Calu3 (cell line): ENCODE measurements around the gene UBE2G2. TPM values are rescaled to one million over a fixed set of nuclear protein-coding genes. Genes with fewer than 3 reads are reported as not detected.

Experiments used
- BruUV-seq: library from RNA; stranded (reverse); fragments of 400-500 nt; replicated peaks from 2 replicates; lab custom pipeline; 2021; lab: Mats Ljungman, UMichigan
- CTCF ChIA-PET: fragments of 300-600 bp; sonication (Branson Sonifier 250); formaldehyde crosslinking; loops from one replicate; lab custom pipeline; 2022; ENCODE audit warnings: antibody characterized with exemption; lab: Charles Lee
- DNase-seq: peaks from one replicate; pipeline ENCODE4 v3.0.0; 2022
- H3K27ac Mint-ChIP-seq: one replicate; pipeline ENCODE4 v1.8.0; 2022; ENCODE audit warnings: mixed read lengths; ENCODE audit not compliant: unreplicated experiment
- H3K27me3 Mint-ChIP-seq: one replicate; pipeline ENCODE4 v1.8.0; 2022; ENCODE audit warnings: mixed read lengths; ENCODE audit not compliant: unreplicated experiment
- H3K36me3 Mint-ChIP-seq: one replicate; pipeline ENCODE4 v1.8.0; 2022; ENCODE audit warnings: mild to moderate bottlenecking, moderate library complexity, mixed read lengths; ENCODE audit not compliant: insufficient read depth, unreplicated experiment
- H3K4me1 Mint-ChIP-seq: one replicate; pipeline ENCODE4 v1.8.0; 2022; ENCODE audit warnings: mild to moderate bottlenecking, low read depth, mixed read lengths; ENCODE audit not compliant: unreplicated experiment
- H3K4me3 Mint-ChIP-seq: one replicate; pipeline ENCODE4 v1.8.0; 2022; ENCODE audit warnings: mild to moderate bottlenecking, low read depth, moderate library complexity, mixed read lengths; ENCODE audit not compliant: unreplicated experiment
- H3K9me3 Mint-ChIP-seq: one replicate; pipeline ENCODE4 v1.8.0; 2022; ENCODE audit warnings: low read depth, mixed read lengths; ENCODE audit not compliant: unreplicated experiment
- intact Hi-C: fragments of 100-400 bp; cut with micrococcal nuclease; formaldehyde crosslinking; loops from one replicate; pipeline ENCODE4 v1.10.0; 2022; ENCODE audit not compliant: unreplicated experiment
- total RNA-seq: library from RNA; stranded (reverse); gene quantifications from 2 replicates; pipeline ENCODE4 v1.2.3, GENCODE V29; 2022
- TF ChIP-seq, protein P1 (sequence below): fragments of 200-600 bp; IDR thresholded peaks from one replicate; pipeline ENCODE4 v1.8.0; 2022; ENCODE audit warnings: antibody characterized with exemption; ENCODE audit not compliant: unreplicated experiment

The UBE2G2 gene
- total RNA-seq, 1 experiment from 2014 or later = 61.7 TPM

DNA sequence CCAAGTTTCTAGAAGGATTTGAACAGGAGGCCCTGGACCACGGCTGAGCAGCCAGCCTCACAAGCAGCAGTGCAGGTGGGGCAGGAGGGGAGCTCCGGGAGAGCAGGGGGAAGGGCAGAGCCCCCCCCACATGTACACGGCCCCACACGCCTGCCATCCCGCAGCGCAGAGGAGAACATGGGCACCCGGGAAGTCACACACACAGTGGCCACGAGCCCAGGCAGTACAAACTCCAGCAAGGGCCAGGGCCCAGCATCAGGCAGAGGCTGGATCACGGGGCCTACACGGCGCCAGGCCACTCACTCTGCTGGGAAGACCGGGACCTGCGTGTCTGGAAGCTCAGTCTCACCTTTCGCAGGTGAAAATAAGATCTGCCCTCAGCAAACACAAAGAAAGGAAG lies 11.0 kb upstream of the UBE2G2 start:
- no peak for DNase-seq
- Mint-ChIP-seq H3K36me3 (peaks cover 19% of the 10 kb centered on the region), H3K27me3 (no peaks in the 10 kb centered on the region), H3K27ac (no peak overlapping the region), H3K4me1 (no peaks in the 10 kb centered on the region), H3K9me3 (no peaks in the 10 kb centered on the region), H3K4me3 (no peak overlapping the region)
- no TSS peak for BruUV-seq
- intact Hi-C loops = no loop called here
- CTCF ChIA-PET = no interaction called here
- TF ChIP-seq, protein P1, sequence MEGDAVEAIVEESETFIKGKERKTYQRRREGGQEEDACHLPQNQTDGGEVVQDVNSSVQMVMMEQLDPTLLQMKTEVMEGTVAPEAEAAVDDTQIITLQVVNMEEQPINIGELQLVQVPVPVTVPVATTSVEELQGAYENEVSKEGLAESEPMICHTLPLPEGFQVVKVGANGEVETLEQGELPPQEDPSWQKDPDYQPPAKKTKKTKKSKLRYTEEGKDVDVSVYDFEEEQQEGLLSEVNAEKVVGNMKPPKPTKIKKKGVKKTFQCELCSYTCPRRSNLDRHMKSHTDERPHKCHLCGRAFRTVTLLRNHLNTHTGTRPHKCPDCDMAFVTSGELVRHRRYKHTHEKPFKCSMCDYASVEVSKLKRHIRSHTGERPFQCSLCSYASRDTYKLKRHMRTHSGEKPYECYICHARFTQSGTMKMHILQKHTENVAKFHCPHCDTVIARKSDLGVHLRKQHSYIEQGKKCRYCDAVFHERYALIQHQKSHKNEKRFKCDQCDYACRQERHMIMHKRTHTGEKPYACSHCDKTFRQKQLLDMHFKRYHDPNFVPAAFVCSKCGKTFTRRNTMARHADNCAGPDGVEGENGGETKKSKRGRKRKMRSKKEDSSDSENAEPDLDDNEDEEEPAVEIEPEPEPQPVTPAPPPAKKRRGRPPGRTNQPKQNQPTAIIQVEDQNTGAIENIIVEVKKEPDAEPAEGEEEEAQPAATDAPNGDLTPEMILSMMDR = no peak

DNA sequence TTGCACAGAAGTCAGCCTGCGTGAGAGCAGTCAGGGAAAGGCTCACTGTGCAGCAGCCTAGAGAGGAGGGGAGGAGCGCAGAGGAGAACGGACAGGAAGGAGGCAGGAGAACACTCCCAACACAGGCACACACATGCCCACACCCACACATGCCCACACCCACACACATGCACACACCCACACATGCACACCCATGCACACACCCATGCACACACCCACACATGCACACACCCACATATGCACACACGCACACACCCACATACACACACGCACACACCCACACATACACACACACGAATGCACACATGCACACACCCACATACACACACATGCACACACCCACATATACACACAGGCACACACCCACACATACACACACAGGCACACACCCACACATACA lies 9.2 kb upstream of the UBE2G2 start:
- Mint-ChIP-seq H3K27me3 (no peaks in the 10 kb centered on the region), H3K4me1 (no peaks in the 10 kb centered on the region), H3K4me3 (no peak overlapping the region), H3K9me3 (no peaks in the 10 kb centered on the region), H3K27ac (no peak overlapping the region), H3K36me3 (peaks cover 13% of the 10 kb centered on the region)
- CTCF ChIA-PET = no interaction called here
- intact Hi-C loops = no loop called here
- no peak for DNase-seq
- no TSS peak for BruUV-seq
- TF ChIP-seq, protein P1 = no peak

DNA sequence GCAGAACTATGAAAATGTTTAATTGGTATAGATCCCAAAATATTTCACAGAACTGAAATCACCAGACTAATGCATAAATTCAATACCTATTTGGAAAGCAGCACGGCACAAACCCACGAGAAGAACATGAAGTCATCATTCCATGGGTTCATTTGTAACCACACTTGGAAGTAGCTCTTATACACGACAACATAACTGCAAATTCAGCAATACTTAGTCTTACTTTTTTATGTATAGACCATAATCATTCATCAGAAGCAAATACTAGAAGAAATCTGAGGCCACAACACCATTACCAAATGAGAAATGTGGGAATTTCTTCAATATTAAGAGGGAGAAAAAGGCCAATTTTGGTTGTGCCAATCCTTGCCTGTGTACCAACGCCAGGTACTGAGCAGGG lies 4.2 kb upstream of the UBE2G2 start:
- no peak overlapping the region for H3K4me3 Mint-ChIP-seq
- DNase-seq = no peak
- H3K27ac Mint-ChIP-seq = no peak overlapping the region
- CTCF ChIA-PET = no interaction called here
- no peaks in the 10 kb centered on the region for H3K27me3 Mint-ChIP-seq
- intact Hi-C loops = loop anchor here (10.0 kb wide), 3 partner anchors 69 to 319 kb away; partner anchors contain the start of gene PTTG1IP
- BruUV-seq = no TSS peak
- no peaks in the 10 kb centered on the region for H3K9me3 Mint-ChIP-seq
- H3K4me1 Mint-ChIP-seq = peaks cover 9% of the 10 kb centered on the region
- peaks cover 44% of the 10 kb centered on the region for H3K36me3 Mint-ChIP-seq
- TF ChIP-seq, protein P1 = no peak

DNA sequence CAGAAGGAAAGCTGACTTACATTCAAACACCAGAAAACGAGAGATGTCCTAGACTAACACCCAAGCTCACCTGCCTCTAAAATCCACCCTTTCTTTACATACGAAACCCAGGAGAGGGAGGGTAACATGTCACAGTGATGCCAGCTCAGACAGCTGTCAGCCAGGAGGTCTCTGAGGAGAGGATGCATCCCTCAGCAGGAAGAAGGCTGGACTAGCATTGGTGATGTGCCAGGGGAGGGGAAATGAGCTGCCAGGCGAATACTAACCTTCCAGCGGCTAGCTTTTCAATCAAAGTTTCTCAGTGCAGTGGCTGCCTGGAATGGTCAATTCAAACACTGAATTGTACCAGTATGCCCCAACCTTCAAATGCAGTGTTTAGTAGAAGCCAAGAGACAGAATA lies 3.6 kb upstream of the UBE2G2 start:
- H3K36me3 Mint-ChIP-seq = peaks cover 45% of the 10 kb centered on the region
- TF ChIP-seq, protein P1 = no peak
- no peak overlapping the region for H3K4me3 Mint-ChIP-seq
- no TSS peak for BruUV-seq
- intact Hi-C loops = loop anchor here (10.0 kb wide), 3 partner anchors 70 to 320 kb away; partner anchors contain the start of gene PTTG1IP
- no peaks in the 10 kb centered on the region for H3K27me3 Mint-ChIP-seq
- no peak overlapping the region for H3K27ac Mint-ChIP-seq
- H3K9me3 Mint-ChIP-seq = no peaks in the 10 kb centered on the region
- no peak for DNase-seq
- H3K4me1 Mint-ChIP-seq = peaks cover 9% of the 10 kb centered on the region
- CTCF ChIA-PET = no interaction called here
